AG09319 (cell line): ENCODE data around the gene FRAS1.

Experiments
- DNase-seq: peaks from one replicate; pipeline ENCODE4 v3.0.0-alpha.2; 2010; ENCODE audit warnings: low read depth; ENCODE audit errors: extremely low read depth
- CTCF ChIP-seq: IDR thresholded peaks from 2 replicates; pipeline ENCODE4 v1.5.1; 2011; ENCODE audit warnings: low read depth, mild to moderate bottlenecking, inconsistent platforms, low read length, moderate library complexity

Gene FRAS1

GRCh38 chr4:78370631-78371372 is 313.7 kb downstream of the FRAS1 start:
- no peak for DNase-seq

GRCh38 chr4:78372355-78372988 is 315.3 kb downstream of the FRAS1 start:
- no peak for TF ChIP-seq CTCF
- DNase-seq = no peak

More at GRCh38 chr4:78370631-78371372, 313.7 kb downstream of the FRAS1 start:
- no peak for TF ChIP-seq CTCF

GRCh38 chr4:78377555-78377954 is 320.4 kb downstream of the FRAS1 start:
- no peak for DNase-seq
- TF ChIP-seq CTCF = no peak

DNA sequence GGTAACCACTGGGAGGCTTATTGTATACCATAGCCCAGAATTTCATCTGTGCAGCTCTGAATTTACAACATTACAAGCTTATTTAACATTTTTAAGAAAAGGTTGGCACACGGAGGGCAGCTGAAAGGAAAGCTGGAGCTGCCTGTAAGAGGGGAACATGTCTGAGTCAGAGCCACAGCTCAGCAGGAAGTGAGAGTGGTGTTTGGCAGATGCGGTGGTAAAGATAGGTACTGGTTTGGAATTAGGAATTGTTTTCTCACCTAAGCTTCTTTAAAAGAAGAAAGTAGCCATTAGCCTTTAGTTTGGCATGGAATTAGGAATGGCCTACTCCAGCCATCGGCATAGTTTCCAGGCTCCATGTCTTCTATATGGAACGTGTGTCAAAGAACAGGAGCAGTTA is 321.9 kb downstream of the FRAS1 start:
- TF ChIP-seq CTCF = no peak
- DNase-seq = no peak

DNA sequence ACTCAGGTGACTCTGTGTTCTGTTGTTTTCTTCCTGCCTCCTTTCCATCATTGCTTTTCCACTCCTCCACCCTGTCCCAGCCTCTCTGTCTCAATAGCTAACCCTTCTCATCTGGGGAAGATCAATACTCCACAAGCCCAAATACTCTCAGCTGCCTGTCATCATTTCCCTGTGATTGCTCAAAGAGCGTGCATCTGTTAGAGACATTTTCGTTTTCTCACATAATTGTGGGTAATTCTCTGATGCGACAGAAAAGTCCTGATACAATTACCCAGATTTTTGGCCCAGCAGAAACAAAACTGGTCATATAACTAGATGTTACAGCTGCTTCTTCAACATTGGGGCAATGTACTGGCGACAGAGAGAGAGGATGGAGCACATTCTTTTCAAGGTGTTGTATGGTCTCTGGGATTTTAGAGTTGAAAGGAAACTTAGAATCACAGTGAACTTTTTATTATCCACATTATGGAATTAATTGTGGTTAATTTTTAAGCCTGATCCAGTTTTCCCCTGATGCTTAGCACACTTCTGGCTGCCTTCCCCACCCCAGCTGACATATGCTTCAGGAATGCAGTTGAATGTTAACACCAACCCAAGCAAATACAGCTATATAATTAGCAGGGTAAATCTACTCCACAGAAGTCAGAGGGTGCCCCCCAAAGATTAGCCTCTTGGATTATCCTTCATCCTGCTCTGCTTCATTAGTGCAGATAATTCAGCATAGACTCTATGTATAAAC is 323.0 kb downstream of the FRAS1 start:
- TF ChIP-seq CTCF = no peak
- DNase-seq = no peak

DNA sequence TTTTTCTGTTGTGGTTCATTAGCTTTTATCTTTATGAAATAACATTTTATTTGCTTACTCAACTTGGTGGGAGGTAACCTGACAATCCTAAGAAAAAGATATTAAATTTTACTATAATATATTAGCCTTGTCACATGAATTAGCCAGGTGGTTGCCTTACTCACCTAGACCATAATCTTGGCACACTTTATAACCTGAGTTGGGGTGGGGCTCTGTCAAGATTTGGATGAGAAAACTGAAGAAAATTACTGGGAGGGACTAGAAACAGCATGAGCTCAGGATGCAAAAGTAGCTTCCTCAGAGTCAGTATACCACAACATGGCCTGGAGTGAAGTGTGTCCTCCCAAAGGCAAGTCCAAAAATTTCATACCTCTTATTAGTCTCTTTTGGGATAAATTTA is 329.6 kb downstream of the FRAS1 start:
- TF ChIP-seq CTCF = no peak
- DNase-seq = no peak

DNA sequence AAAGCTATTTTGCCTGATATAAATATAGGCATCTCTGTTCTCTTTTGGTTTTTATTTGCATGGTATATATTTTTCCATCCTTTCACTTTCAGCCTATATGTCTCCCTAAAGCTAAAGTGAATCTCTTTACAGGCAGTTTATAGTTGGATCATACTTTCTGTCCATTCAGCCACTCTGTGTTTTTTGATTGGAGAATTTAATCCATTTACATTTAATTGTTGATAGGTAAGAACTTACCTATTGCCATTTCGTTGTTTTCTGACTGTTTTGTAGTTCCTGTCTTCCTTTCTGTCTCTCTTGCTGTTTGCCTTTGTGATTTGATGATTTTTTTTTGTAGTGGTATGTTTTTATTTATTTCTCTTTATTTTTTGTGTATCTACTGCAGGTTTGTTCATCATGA is 338.5 kb downstream of the FRAS1 start:
- no peak for TF ChIP-seq CTCF
- DNase-seq = no peak
